Suprapubic skin (tissue), 3 donors: ENCODE results near the gene SLC35D1.

Source experiments
- CTCF ChIP-seq, 2 donors: fragments of 200-600 bp in 1 of 2; fragments of 450-650 bp in 1 of 2; sonication (generic) in 1 of 2; IDR thresholded peaks; one replicate each; pipeline ENCODE4 v1.5.1; 2016 to 2019; ENCODE audit warnings: antibody characterized with exemption in 2 of 2, mild to moderate bottlenecking in 1 of 2, moderate library complexity in 1 of 2
- POLR2A ChIP-seq, 2 donors: fragments of 450-650 bp; IDR thresholded peaks; one replicate each; pipeline ENCODE4 v1.6.1; 2017; ENCODE audit warnings: antibody characterized with exemption in 2 of 2, mild to moderate bottlenecking in 2 of 2, moderate library complexity in 2 of 2

- TF ChIP-seq CTCF (IDR thresholded peaks at IDR 0.05) = no peak
- no peak for TF ChIP-seq POLR2A (IDR thresholded peaks at IDR 0.05)
Measured at GRCh38 chr1:66999640-67000400, 54.1 kb downstream of the SLC35D1 start.
